SU-DHL-6 (cell line): Measurements from ENCODE around the gene SYNDIG1.

Source experiments
- CTCF ChIP-seq: fragments of 200-600 bp; sonication (generic); IDR thresholded peaks from one replicate; pipeline ENCODE4 v1.5.1; 2017; ENCODE audit warnings: antibody characterized with exemption, mild to moderate bottlenecking, low read length, moderate library complexity; ENCODE audit not compliant: insufficient read depth, poor library complexity, severe bottlenecking
- EZH2phosphoT487 ChIP-seq: fragments of 200-600 bp; sonication (generic), shearing (Covaris generic); conservative IDR thresholded peaks from 2 replicates; pipeline ENCODE4 v1.6.1; 2018; ENCODE audit warnings: mild to moderate bottlenecking, antibody characterized with exemption, low read length, moderate library complexity, mixed read lengths

DNA sequence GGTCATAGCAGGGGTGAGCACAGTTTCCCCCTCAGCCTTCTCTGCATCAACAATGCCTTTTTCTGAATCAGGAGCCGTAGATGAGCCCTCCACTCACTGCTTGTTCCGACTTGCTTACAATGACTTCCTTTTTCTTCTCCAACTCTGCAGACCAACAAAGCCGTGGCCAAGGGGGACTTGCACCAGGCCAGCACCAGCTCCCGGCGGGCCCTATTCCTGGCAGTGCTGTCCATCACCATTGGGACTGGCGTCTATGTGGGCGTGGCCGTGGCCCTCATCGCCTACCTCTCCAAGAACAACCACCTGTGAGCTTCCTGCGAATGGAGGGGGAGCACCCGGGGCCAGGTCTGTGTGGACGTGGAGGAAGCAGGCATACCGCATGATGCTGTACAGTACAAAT, 195.8 kb downstream of the SYNDIG1 start:
- TF ChIP-seq CTCF = no peak
- no peak for TF ChIP-seq EZH2phosphoT487
